Upper lobe of left lung (tissue), 4 donors: Measurements from ENCODE around the gene PFN3.

Experiments used
- EP300 ChIP-seq, 4 donors: sonication (generic); formaldehyde crosslinking; IDR thresholded peaks; one replicate each; pipeline ENCODE4 v1.5.1; 2017; ENCODE audit warnings: antibody characterized with exemption in 4 of 4, control low read depth in 2 of 4
- POLR2A ChIP-seq, 4 donors: fragments of 450-650 bp; IDR thresholded peaks; one replicate each; pipeline ENCODE4 v1.5.1; 2016 to 2017; ENCODE audit warnings: antibody characterized with exemption in 4 of 4, mild to moderate bottlenecking in 2 of 4
- POLR2AphosphoS5 ChIP-seq, 2 donors: sonication (generic); formaldehyde crosslinking; IDR thresholded peaks; one replicate each; pipeline ENCODE4 v1.5.1; 2017; ENCODE audit warnings: antibody characterized with exemption in 2 of 2
- TF ChIP-seq, protein P1 (sequence below), 6 experiments: fragments of 450-650 bp in 4 of 6; fragments of 200-600 bp in 2 of 6; sonication (generic) in 2 of 6; IDR thresholded peaks; one replicate each; pipeline ENCODE4 v1.5.1; 2016 to 2019; ENCODE audit warnings: antibody characterized with exemption in 6 of 6

DNA sequence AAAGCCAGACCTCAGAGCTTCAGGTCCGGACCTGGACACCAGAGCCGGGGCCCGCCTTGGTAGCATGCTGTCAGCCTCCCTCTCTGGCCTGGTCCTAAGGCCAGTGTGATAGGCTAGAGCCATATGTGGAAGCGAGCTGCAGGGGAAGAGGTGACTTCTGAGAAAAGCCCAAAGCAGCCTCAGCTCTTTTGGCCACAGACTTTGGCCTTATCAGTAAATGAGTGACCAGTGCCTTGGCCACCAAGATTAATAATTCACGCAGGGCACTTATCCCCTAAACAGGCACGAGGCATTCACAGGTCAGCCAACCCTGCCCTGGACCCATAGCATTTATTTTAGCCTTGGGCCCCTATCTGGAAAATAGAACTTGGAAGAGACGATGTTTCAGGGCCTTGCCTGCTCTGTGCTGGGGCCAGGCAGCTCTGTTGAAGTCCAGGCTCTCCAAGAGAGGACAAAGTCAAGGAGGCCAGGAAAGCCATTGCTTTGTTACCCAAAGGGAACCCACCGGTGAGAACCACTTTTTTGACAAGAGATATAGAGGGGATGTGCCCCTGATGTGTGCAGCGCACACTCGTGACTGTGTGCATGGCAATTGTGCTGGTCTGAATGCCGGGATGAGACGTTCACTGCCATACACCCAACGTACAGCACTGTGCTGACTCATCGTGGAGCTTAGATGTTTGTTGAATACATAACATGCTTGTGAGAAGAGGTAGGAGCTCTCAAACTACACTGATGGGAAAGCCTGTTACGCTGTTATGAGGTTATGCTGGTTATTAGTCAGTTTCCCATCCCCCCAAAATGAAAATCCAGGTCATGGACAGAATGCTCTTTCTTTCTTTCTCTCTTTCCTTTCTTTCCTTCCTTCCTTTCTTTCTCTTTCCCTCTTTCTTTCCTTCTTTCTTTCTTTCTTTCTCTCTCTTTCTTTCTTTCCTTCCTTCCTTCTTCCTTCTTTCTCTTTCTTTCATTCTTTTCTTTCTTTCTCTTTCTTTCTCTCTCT is 21.3 kb downstream of the PFN3 start:
- TF ChIP-seq, protein P1, sequence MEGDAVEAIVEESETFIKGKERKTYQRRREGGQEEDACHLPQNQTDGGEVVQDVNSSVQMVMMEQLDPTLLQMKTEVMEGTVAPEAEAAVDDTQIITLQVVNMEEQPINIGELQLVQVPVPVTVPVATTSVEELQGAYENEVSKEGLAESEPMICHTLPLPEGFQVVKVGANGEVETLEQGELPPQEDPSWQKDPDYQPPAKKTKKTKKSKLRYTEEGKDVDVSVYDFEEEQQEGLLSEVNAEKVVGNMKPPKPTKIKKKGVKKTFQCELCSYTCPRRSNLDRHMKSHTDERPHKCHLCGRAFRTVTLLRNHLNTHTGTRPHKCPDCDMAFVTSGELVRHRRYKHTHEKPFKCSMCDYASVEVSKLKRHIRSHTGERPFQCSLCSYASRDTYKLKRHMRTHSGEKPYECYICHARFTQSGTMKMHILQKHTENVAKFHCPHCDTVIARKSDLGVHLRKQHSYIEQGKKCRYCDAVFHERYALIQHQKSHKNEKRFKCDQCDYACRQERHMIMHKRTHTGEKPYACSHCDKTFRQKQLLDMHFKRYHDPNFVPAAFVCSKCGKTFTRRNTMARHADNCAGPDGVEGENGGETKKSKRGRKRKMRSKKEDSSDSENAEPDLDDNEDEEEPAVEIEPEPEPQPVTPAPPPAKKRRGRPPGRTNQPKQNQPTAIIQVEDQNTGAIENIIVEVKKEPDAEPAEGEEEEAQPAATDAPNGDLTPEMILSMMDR (IDR thresholded peaks at IDR 0.05), result no peak
- no peak for TF ChIP-seq POLR2AphosphoS5 (IDR thresholded peaks at IDR 0.05)
- no peak for TF ChIP-seq POLR2A (IDR thresholded peaks at IDR 0.05)
- TF ChIP-seq EP300 (IDR thresholded peaks at IDR 0.05), result no peak
